Duodenal mucosa (tissue), 2 donors: Measurements from ENCODE around the gene WSCD1.

Source experiments
- H3K27ac ChIP-seq: one replicate; pipeline ENCODE4 v1.7.0; 2013; ENCODE audit warnings: low read depth, low read length
- H3K27me3 ChIP-seq, 2 donors: one replicate each; pipeline ENCODE4 v1.7.0; 2013; ENCODE audit warnings: low read length in 2 of 2, control low read depth in 1 of 2; ENCODE audit not compliant: insufficient read depth in 2 of 2, control insufficient read depth in 1 of 2
- H3K36me3 ChIP-seq, 2 donors: one replicate each; pipeline ENCODE4 v1.7.0; 2013; ENCODE audit warnings: low read length in 2 of 2, control low read depth in 1 of 2; ENCODE audit not compliant: insufficient read depth in 2 of 2, control insufficient read depth in 1 of 2
- H3K4me1 ChIP-seq, 2 donors: one replicate each; pipeline ENCODE4 v1.7.0; 2013; ENCODE audit warnings: low read length in 2 of 2, control low read depth in 1 of 2; ENCODE audit not compliant: insufficient read depth in 2 of 2, control insufficient read depth in 1 of 2
- H3K4me3 ChIP-seq, 2 donors: one replicate each; pipeline ENCODE4 v1.7.0; 2013; ENCODE audit warnings: low read length in 2 of 2, low read depth in 1 of 2
- H3K9ac ChIP-seq, 2 donors: one replicate each; pipeline ENCODE4 v1.7.0; 2013; ENCODE audit warnings: low read length in 2 of 2, low read depth in 1 of 2
- H3K9me3 ChIP-seq, 2 donors: one replicate each; pipeline ENCODE4 v1.7.0; 2013; ENCODE audit warnings: low read length in 2 of 2, control low read depth in 1 of 2; ENCODE audit not compliant: control insufficient read depth in 1 of 2

Gene WSCD1

GRCh38 chr17:6072157-6072556 is 2.0 kb downstream of the WSCD1 start:
- no peaks in the 10 kb centered on the region for H3K36me3 ChIP-seq
- peaks cover 25 to 32% of the 10 kb centered on the region in 2 donors for H3K27me3 ChIP-seq
- H3K9ac ChIP-seq, result no peak overlapping the region
- H3K4me3 ChIP-seq, result no peak overlapping the region
- no peak overlapping the region for H3K27ac ChIP-seq
- no peaks in the 10 kb centered on the region for H3K9me3 ChIP-seq
- peaks cover 5 to 14% of the 10 kb centered on the region in 2 donors for H3K4me1 ChIP-seq

GRCh38 chr17:6072611-6073010 is 2.4 kb downstream of the WSCD1 start:
- no peak overlapping the region for H3K9ac ChIP-seq
- peaks cover 5 to 14% of the 10 kb centered on the region in 2 donors for H3K4me1 ChIP-seq
- no peak overlapping the region for H3K4me3 ChIP-seq
- H3K27me3 ChIP-seq, result peaks cover 21 to 32% of the 10 kb centered on the region in 2 donors
- H3K9me3 ChIP-seq, result no peaks in the 10 kb centered on the region
- H3K27ac ChIP-seq, result no peak overlapping the region
- no peaks in the 10 kb centered on the region for H3K36me3 ChIP-seq

- Histone ChIP-seq H3K4me3 (no peak overlapping the region), H3K27ac (no peak overlapping the region), H3K27me3 (peaks cover 19 to 26% of the 10 kb centered on the region in 2 donors), H3K9me3 (no peaks in the 10 kb centered on the region), H3K4me1 (peaks cover 5 to 14% of the 10 kb centered on the region in 2 donors), H3K9ac (no peak overlapping the region), H3K36me3 (no peaks in the 10 kb centered on the region)
Measured at GRCh38 chr17:6073620-6074019, 3.4 kb downstream of the WSCD1 start.

GRCh38 chr17:6075050-6075449 is 4.9 kb downstream of the WSCD1 start:
- Histone ChIP-seq H3K9me3 (no peaks in the 10 kb centered on the region), H3K27ac (no peak overlapping the region), H3K36me3 (no peaks in the 10 kb centered on the region), H3K9ac (no peak overlapping the region), H3K4me3 (no peak overlapping the region), H3K4me1 (peaks cover 5 to 7% of the 10 kb centered on the region in 2 donors), H3K27me3 (peaks cover 8 to 19% of the 10 kb centered on the region in 2 donors)

- no peaks in the 10 kb centered on the region for H3K9me3 ChIP-seq
- H3K27me3 ChIP-seq, result peaks cover 8 to 19% of the 10 kb centered on the region in 2 donors
- no peak overlapping the region for H3K27ac ChIP-seq
- peaks cover 5 to 7% of the 10 kb centered on the region in 2 donors for H3K4me1 ChIP-seq
- H3K36me3 ChIP-seq, result no peaks in the 10 kb centered on the region
- H3K9ac ChIP-seq, result no peak overlapping the region
- no peak overlapping the region for H3K4me3 ChIP-seq
Measured at GRCh38 chr17:6075845-6076244, 5.7 kb downstream of the WSCD1 start.

- no peak overlapping the region for H3K27ac ChIP-seq
Measured at GRCh38 chr17:6077752-6078151, 7.6 kb downstream of the WSCD1 start.

GRCh38 chr17:6078458-6078871 is 8.3 kb downstream of the WSCD1 start:
- H3K9ac ChIP-seq, result no peak overlapping the region
- H3K9me3 ChIP-seq, result no peaks in the 10 kb centered on the region
- H3K27me3 ChIP-seq, result no peaks in the 10 kb centered on the region
- no peaks in the 10 kb centered on the region for H3K4me1 ChIP-seq
- H3K36me3 ChIP-seq, result no peaks in the 10 kb centered on the region
- H3K27ac ChIP-seq, result no peak overlapping the region
- H3K4me3 ChIP-seq, result no peak overlapping the region

More at GRCh38 chr17:6077752-6078151, 7.6 kb downstream of the WSCD1 start:
- Histone ChIP-seq H3K4me3 (no peak overlapping the region), H3K4me1 (no peaks in the 10 kb centered on the region), H3K27me3 (peaks cover 0 to 1% of the 10 kb centered on the region in 2 donors), H3K9me3 (no peaks in the 10 kb centered on the region), H3K9ac (no peak overlapping the region), H3K36me3 (no peaks in the 10 kb centered on the region)

GRCh38 chr17:6079155-6079888 is 9.1 kb downstream of the WSCD1 start:
- Histone ChIP-seq H3K9me3 (no peaks in the 10 kb centered on the region), H3K4me1 (no peaks in the 10 kb centered on the region), H3K27me3 (no peaks in the 10 kb centered on the region), H3K36me3 (no peaks in the 10 kb centered on the region), H3K27ac (no peak overlapping the region), H3K9ac (no peak overlapping the region), H3K4me3 (no peak overlapping the region)

- H3K9ac ChIP-seq, result no peak overlapping the region
- H3K27me3 ChIP-seq, result no peaks in the 10 kb centered on the region
- H3K36me3 ChIP-seq, result no peaks in the 10 kb centered on the region
- no peak overlapping the region for H3K27ac ChIP-seq
- no peaks in the 10 kb centered on the region for H3K9me3 ChIP-seq
- no peak overlapping the region for H3K4me3 ChIP-seq
- H3K4me1 ChIP-seq, result no peaks in the 10 kb centered on the region
Measured at GRCh38 chr17:6079960-6080359, 9.8 kb downstream of the WSCD1 start.

GRCh38 chr17:6080711-6081430 is 10.7 kb downstream of the WSCD1 start:
- H3K27me3 ChIP-seq, result no peaks in the 10 kb centered on the region
- H3K9me3 ChIP-seq, result no peaks in the 10 kb centered on the region
- H3K9ac ChIP-seq, result no peak overlapping the region
- H3K4me1 ChIP-seq, result no peaks in the 10 kb centered on the region
- no peaks in the 10 kb centered on the region for H3K36me3 ChIP-seq
- H3K4me3 ChIP-seq, result no peak overlapping the region
- H3K27ac ChIP-seq, result no peak overlapping the region
